Tibial nerve (tissue), 4 donors: ENCODE results near the gene TRPM2. TPM values are rescaled to one million over a fixed set of nuclear protein-coding genes. Genes with fewer than 3 reads are reported as not detected.

ENCODE experiments used
- DNase-seq, 2 donors: peaks; one replicate each; pipeline ENCODE4 v3.0.0-alpha.2; 2019; ENCODE audit warnings: low spot score in 2 of 2
- H3K27ac ChIP-seq, 4 donors: fragments of 200-600 bp; sonication (generic) in 3 of 4; one replicate each; pipeline ENCODE4 v1.5.1; 2017 to 2019; ENCODE audit warnings: mild to moderate bottlenecking in 1 of 4
- H3K27me3 ChIP-seq, 2 donors: fragments of 200-600 bp; sonication (generic) in 1 of 2; one replicate each; pipeline versions ENCODE4 v1.5.1 to v1.6.0; 2017 to 2019
- H3K36me3 ChIP-seq, 3 donors: fragments of 200-600 bp; sonication (generic); one replicate each; pipeline ENCODE4 v1.5.1; 2018 to 2019
- H3K4me1 ChIP-seq, 4 donors: fragments of 200-600 bp; sonication (generic) in 3 of 4; one replicate each; pipeline ENCODE4 v1.5.1; 2017 to 2019
- H3K4me3 ChIP-seq, 4 donors: fragments of 200-600 bp; sonication (generic) in 3 of 4; one replicate each; pipeline ENCODE4 v1.5.1; 2017 to 2019; ENCODE audit warnings: mild to moderate bottlenecking in 1 of 4, moderate library complexity in 1 of 4
- H3K9me3 ChIP-seq, 4 donors: fragments of 200-600 bp; sonication (generic) in 3 of 4; one replicate each; pipeline ENCODE4 v1.5.1; 2017 to 2019
- CTCF ChIP-seq, 5 experiments: fragments of 200-600 bp in 3 of 5; fragments of 450-650 bp in 2 of 5; sonication (generic) in 3 of 5; IDR thresholded peaks; one replicate each; pipeline ENCODE4 v1.5.1; 2016 to 2019; ENCODE audit warnings: antibody characterized with exemption in 5 of 5, mild to moderate bottlenecking in 3 of 5, moderate library complexity in 2 of 5
- EP300 ChIP-seq, 2 donors: sonication (generic); formaldehyde crosslinking; IDR thresholded peaks; one replicate each; pipeline ENCODE4 v1.6.1; 2017; ENCODE audit warnings: antibody characterized with exemption in 2 of 2, mild to moderate bottlenecking in 1 of 2
- POLR2A ChIP-seq, 2 donors: fragments of 450-650 bp; IDR thresholded peaks; one replicate each; pipeline ENCODE4 v1.6.1; 2017; ENCODE audit warnings: antibody characterized with exemption in 2 of 2, mild to moderate bottlenecking in 2 of 2, moderate library complexity in 2 of 2
- WGBS, 2 donors: methylation state at CpG; one replicate each; pipeline ENCODE4 v1.1.5; 2018; 5-methylcytosine and 5-hydroxymethylcytosine counted together
- total RNA-seq, 4 donors: library from RNA; depleted of rRNA; stranded (reverse); fragments of >200 nt; gene quantifications; one replicate each; pipeline ENCODE4 v1.1.0, GENCODE V29; 2016

The TRPM2 gene
- total RNA-seq, 4 donors from 2014 or later: 4.9 to 10.3 (median 7.8) TPM

- H3K4me3 ChIP-seq: no peak overlapping the region
- DNase-seq: no peak
- H3K36me3 ChIP-seq: no peaks in the 10 kb centered on the region
- H3K9me3 ChIP-seq: peaks cover 0 to 7% (median 0%) of the 10 kb centered on the region in 4 donors
- H3K4me1 ChIP-seq: peaks cover 0 to 4% (median 0%) of the 10 kb centered on the region in 4 donors
- H3K27me3 ChIP-seq: peaks cover 0 to 24% of the 10 kb centered on the region in 2 donors
- no peak for TF ChIP-seq CTCF (IDR thresholded peaks at IDR 0.05)
- no peak for TF ChIP-seq EP300 (IDR thresholded peaks at IDR 0.05)
- TF ChIP-seq POLR2A (IDR thresholded peaks at IDR 0.05): no peak
- WGBS, 2 donors: 84 to 88% methylated on average over 24 of the region's 24 CpGs
- no peak overlapping the region for H3K27ac ChIP-seq
These were observed 21.3 kb downstream of the TRPM2 start for GRCh38 chr21:44374601-44375280.

GRCh38 chr21:44375281-44375651 lies 21.8 kb downstream of the TRPM2 start:
- Histone ChIP-seq H3K27ac (no peak overlapping the region), H3K27me3 (peaks cover 0 to 20% of the 10 kb centered on the region in 2 donors), H3K4me1 (no peaks in the 10 kb centered on the region), H3K36me3 (no peaks in the 10 kb centered on the region), H3K4me3 (no peak overlapping the region), H3K9me3 (peaks cover 0 to 7% (median 0%) of the 10 kb centered on the region in 4 donors)
- TF ChIP-seq CTCF (IDR thresholded peaks at IDR 0.05) (no peak), EP300 (IDR thresholded peaks at IDR 0.05) (peak in 1 of 2 donors; percentile 55)
- 70 to 74% methylated on average over 10 of the region's 10 CpGs for WGBS, 2 donors
- DNase-seq: peak in 1 of 2 donors; percentile 24

GRCh38 chr21:44375761-44376241 lies 22.4 kb downstream of the TRPM2 start:
- Histone ChIP-seq H3K27me3 (peaks cover 0 to 14% of the 10 kb centered on the region in 2 donors), H3K27ac (no peak overlapping the region), H3K4me1 (no peaks in the 10 kb centered on the region), H3K4me3 (no peak overlapping the region), H3K36me3 (no peaks in the 10 kb centered on the region), H3K9me3 (peaks cover 0 to 7% (median 0%) of the 10 kb centered on the region in 4 donors)
- 86 to 89% methylated on average over 19 of the region's 19 CpGs for WGBS, 2 donors
- no peak for DNase-seq
- no peak for TF ChIP-seq CTCF (IDR thresholded peaks at IDR 0.05)

GRCh38 chr21:44376606-44377005 lies 23.2 kb downstream of the TRPM2 start:
- 88 to 90% methylated on average over 9 of the region's 9 CpGs for WGBS, 2 donors
- H3K4me3 ChIP-seq: no peak overlapping the region
- no peak for DNase-seq
- H3K27ac ChIP-seq: no peak overlapping the region
- no peaks in the 10 kb centered on the region for H3K36me3 ChIP-seq
- H3K27me3 ChIP-seq: peaks cover 0 to 8% of the 10 kb centered on the region in 2 donors
- no peaks in the 10 kb centered on the region for H3K4me1 ChIP-seq
- TF ChIP-seq POLR2A (IDR thresholded peaks at IDR 0.05) (no peak), EP300 (IDR thresholded peaks at IDR 0.05) (no peak), CTCF (IDR thresholded peaks at IDR 0.05) (no peak)
- H3K9me3 ChIP-seq: peaks cover 0 to 7% (median 0%) of the 10 kb centered on the region in 4 donors

- TF ChIP-seq EP300 (IDR thresholded peaks at IDR 0.05) (no peak), POLR2A (IDR thresholded peaks at IDR 0.05) (no peak), CTCF (IDR thresholded peaks at IDR 0.05) (no peak)
- DNase-seq: no peak
- H3K27me3 ChIP-seq: peaks cover 0 to 5% of the 10 kb centered on the region in 2 donors
These were observed 23.9 kb downstream of the TRPM2 start for GRCh38 chr21:44377201-44377921.

More at GRCh38 chr21:44377201-44377921, 23.9 kb downstream of the TRPM2 start:
- Histone ChIP-seq H3K9me3 (peaks cover 0 to 7% (median 0%) of the 10 kb centered on the region in 4 donors), H3K36me3 (no peaks in the 10 kb centered on the region), H3K4me3 (no peak overlapping the region), H3K4me1 (no peaks in the 10 kb centered on the region), H3K27ac (no peak overlapping the region)
- 70 to 75% methylated on average over 22 to 24 of the region's 24 CpGs for WGBS, 2 donors
